GM12872 (cell line): ENCODE measurements around the gene MEF2A.

Experiments
- CTCF ChIP-seq: IDR thresholded peaks from 3 replicates; pipeline ENCODE4 v1.5.1; 2011; ENCODE audit warnings: low read depth, mild to moderate bottlenecking, low read length, moderate library complexity; ENCODE audit not compliant: insufficient read depth

The MEF2A gene

GRCh38 chr15:99738021-99738847, 172.4 kb downstream of the MEF2A start:
- TF ChIP-seq CTCF, result no peak

GRCh38 chr15:99741835-99742234, 176.1 kb downstream of the MEF2A start:
- TF ChIP-seq CTCF, result no peak

- peak; percentile 18; the same call in 1 of the 3 replicates for TF ChIP-seq CTCF
Observed at GRCh38 chr15:99744142-99744541, 178.4 kb downstream of the MEF2A start.

GRCh38 chr15:99745370-99746086, 179.7 kb downstream of the MEF2A start:
- no peak for TF ChIP-seq CTCF

GRCh38 chr15:99749386-99749785, 183.6 kb downstream of the MEF2A start:
- TF ChIP-seq CTCF, result no peak

- TF ChIP-seq CTCF, result no peak
Observed at GRCh38 chr15:99752556-99752955, 186.8 kb downstream of the MEF2A start.

GRCh38 chr15:99753066-99753465, 187.3 kb downstream of the MEF2A start:
- no peak for TF ChIP-seq CTCF
